Glomerular visceral epithelial cell (primary cell): ENCODE data around the gene CCDC182.

Experiments used
- DNase-seq: peaks from one replicate; pipeline ENCODE4 v3.0.0-alpha.2; 2016; ENCODE audit errors: extremely low spot score

Gene CCDC182

DNA sequence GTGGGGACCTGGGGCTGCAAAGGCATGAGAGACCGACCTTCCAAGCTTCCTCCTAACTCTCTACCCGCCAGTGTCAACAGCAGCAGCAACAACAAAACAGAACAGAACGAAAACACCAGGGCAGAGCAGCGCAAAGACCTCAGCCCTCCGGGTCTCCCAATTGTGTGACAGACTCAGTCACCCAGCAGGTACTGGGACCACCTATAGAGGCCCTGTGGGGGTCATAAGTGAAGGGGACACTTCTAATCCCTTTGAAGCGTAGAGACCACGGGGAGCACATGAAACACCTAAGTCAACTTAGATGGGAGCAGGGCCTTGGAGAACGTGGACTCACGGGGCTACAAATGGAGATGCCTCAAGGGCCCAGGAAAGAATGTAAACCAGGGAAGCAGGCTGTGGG, 12.6 kb upstream of the CCDC182 start:
- DNase-seq = no peak

GRCh38 chr17:57756951-57757350, 11.9 kb upstream of the CCDC182 start:
- DNase-seq = no peak

- no peak for DNase-seq
These were observed 10.5 kb upstream of the CCDC182 start for GRCh38 chr17:57755480-57756070.

DNA sequence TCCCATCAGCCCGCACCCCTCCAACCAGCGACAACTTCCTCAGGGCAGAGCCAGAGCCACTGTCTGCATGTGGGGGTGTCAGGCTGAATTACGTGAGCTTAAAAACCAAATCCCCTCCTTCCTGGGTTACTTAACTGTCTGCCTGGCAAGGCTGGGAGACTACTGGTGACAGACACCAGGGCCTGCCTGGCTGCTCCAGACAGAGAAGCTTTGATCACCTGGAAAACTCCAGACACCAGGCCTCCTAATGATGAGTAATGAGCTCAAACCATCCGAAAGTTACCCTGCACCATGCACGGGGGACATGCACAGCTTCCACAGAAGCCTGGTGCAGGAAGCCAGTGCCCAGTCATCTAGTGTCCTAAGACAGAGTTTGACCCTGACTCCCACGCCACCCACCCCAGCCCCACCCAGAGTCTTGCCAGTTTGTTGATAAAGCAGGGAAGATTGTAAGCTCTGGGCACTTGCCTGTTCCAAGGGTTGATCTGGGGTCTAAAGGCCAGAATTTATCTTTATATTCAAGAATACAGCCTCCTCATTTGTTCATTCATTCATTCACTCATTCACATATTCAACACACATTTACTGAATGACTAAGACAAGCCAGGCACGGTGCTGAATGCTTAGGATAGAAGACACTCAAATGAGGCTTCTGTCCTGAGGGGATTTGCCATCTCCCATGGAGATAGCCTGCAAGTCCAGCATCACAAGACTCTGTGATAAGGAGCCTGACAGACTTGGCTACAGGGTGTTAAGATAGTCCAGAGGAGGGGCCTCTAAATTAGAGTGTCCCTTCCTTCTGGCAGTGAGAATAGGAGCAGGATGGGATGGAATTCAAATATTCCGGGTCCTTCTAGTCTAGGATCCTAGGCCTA, 7.2 kb upstream of the CCDC182 start:
- no peak for DNase-seq

GRCh38 chr17:57751348-57751971, 6.4 kb upstream of the CCDC182 start:
- DNase-seq = no peak

DNA sequence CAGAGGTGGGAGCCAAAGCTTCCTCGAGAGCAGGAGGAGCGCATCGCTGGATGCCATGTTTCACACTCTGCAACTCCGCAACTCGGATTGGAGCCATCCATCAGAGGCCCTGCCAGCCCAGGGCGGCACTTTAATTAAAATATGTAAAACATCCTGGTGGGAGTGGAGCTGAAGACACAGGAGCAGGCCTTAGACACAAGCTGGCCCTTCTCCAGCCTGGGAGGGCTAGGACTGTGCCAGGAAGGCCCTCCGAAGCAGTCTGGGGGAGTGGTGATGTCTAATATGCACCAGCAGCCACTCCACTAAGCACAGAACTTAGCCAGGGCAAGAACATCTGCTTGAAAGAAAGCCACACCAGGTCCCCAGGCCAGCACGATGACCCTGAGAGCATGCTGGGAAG, 5.8 kb upstream of the CCDC182 start:
- DNase-seq = no peak

GRCh38 chr17:57750109-57750871, 5.2 kb upstream of the CCDC182 start:
- no peak for DNase-seq

GRCh38 chr17:57749701-57750100, 4.6 kb upstream of the CCDC182 start:
- no peak for DNase-seq

- DNase-seq = peak; percentile 65
These were observed 2.3 kb upstream of the CCDC182 start for GRCh38 chr17:57747221-57748017.

DNA sequence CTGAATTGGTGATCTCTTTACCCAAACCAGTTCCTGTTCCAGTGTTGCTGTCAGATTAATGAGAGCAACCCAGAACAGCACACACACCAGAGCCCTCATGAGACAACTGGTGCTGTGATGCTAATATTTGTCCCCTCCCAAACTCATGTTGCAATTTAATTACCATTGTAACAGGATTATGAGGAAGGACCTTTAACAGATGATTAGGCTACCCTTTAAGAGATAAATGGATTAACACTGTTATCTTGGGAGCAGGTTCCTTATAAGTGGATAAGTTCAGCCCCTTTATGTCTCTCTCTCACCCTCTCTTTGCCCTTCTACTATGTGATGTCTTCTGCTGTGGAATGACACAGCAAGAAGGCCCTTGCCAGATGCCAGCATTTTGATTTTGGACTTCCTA, 1.1 kb upstream of the CCDC182 start:
- DNase-seq = no peak

GRCh38 chr17:57744195-57745170, 616 bp downstream of the CCDC182 start:
- DNase-seq = no peak

GRCh38 chr17:57740235-57740528, 4.9 kb downstream of the CCDC182 start:
- DNase-seq = no peak

DNA sequence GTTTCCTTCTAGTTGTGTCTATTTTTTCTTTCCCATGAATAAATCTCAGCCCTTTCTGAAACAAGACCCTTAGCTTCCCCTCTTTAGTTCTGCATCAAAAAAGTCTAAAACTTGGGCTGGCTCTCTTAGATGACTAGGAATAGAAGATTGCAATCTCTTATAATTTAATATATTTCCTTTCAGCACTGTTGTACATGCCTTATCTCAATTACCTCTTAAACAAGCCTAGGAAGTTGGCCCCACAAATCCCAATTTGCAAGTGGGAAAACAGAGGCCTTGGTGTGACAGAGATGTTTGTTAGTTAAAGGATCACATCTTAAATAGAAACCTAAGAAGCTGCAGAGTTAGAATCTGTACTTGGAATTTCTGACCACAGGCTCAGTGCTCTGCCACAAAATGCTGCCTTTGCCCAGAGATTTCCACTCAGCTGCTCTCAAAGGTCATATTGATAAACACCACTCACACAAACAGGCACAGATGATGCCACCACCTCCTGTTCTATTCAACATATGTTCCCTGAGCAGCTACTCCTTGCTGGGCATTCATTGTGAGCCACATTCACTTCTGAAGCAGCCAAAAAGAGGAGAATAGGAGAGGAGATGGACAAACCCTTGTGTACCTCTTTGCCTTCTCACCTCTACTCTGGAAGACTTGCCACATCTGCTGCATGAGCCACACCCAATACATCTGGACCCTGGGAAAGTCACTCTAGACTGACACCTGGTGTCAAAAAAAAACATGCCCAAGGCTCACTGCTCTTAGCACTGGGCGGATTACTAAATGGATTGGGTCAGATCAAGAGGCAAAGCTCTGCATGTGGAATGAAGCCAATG, 5.5 kb downstream of the CCDC182 start:
- DNase-seq = peak; percentile 11

DNA sequence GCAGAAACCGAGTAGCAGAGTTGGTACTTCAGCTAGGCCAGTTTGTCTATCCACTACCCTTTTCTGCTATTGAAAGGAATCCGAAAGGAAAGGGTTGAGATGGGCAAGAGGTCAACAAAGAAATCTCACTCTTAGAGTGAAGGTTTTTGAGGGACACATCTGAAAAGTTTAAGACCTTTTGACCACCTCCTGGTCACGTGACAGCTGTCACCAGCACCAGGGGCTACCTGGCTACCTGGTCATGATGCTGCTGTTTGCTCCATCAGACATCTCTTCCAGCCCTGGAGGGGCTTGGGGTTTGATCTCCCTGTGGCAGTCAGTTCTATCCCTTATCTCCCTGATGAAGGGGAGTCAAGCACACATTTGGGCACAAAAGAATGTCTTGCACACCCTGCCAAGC, 7.6 kb downstream of the CCDC182 start:
- DNase-seq = no peak

GRCh38 chr17:57735707-57736106, 9.4 kb downstream of the CCDC182 start:
- peak; percentile 7 for DNase-seq

DNA sequence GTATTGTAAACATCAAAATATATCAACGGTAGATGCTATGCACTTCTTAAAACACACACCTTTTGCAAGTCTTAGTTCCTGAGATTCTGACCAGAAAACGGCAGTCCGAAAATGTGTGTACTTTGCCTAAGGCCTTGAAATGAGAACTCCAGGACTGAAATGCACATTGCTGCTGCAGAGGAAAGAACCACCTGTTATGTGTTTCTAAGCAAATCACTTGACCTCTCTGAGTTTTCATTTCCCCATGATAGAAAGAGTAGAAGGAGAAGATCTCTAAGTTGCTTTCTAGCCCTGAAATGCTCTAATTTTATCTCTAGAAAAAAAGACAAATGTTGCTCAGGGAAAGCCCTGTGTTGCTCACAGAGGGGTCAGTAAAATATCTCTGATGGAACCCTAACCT, 9.9 kb downstream of the CCDC182 start:
- no peak for DNase-seq

DNA sequence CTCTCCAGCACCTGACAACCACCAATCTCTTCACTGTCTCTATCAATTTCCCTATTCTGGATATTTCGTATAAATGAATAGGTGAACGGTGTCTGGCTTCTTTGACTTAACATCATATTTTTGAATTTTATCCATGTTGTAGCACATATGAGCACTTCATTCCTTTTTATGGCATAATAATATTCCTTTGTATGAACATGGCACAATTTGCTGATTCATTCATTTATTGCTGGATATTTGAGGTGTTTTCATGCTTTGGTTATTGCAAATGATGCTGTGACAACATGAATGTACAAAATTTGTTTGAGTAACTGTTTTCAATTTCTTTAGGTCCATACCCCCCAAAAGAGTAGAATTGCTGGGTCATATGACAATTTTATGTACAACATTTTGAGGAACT, 12.0 kb downstream of the CCDC182 start:
- no peak for DNase-seq

- no peak for DNase-seq
These were observed 13.0 kb downstream of the CCDC182 start for GRCh38 chr17:57732062-57732461.

DNA sequence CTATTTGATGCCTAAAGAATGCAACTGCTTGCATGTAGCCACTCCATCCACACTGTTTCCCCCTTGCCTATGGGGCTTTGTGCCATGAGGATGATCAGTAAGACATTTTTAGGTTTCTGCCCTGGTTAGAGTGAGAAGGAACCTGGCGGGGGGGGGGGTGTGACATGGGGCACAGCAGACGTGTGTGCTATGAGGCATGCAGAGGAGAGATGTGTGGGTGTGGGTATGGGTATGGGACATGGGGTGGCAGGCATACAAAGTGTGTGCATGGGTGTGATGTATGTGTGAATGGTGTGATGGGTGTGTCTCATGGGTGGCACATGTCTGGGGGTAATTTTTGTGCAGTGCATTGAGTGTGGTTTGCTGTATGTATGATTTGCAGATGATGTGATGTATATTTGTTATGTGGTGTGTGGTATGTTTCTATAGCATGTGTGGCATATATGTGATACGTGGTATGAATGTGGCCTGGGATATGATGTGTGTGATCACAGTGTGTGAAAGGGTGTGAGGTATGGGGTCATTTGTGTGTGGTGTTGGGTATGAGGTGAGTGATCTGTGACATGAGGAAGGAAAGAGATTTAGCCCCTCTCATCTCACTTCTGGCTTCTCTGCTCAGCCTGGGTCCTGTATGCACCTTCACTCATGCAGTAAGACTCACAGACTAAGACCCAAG, 14.9 kb downstream of the CCDC182 start:
- no peak for DNase-seq
